Putamen (tissue), 1 donor: ENCODE data around the gene TGM4.

Experiments
- DNase-seq: peaks from one replicate; pipeline ENCODE4 v3.0.0-alpha.2; 2016; ENCODE audit warnings: low spot score

Gene TGM4

DNA sequence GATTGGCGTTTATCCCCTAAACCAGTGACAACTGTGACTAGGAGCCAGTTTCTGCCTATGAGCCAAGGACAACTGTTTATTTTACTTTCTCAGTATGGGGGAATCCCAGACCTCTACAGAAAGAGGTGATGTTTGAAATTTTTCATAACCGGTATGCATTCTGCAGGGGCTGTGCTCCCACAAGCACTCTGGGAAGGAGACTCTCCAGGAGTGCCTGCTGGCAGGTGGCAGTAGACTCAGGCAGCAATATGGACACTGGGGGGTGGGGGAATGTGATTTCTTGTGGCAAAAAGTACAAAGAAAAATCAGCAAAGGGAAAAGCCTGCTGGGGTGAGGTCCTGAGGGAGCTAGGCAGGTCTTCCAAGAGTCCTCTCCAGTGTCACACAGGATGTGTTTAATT, 5.9 kb downstream of the TGM4 start:
- no peak for DNase-seq

GRCh38 chr3:44883213-44883955, 9.0 kb downstream of the TGM4 start:
- no peak for DNase-seq

DNA sequence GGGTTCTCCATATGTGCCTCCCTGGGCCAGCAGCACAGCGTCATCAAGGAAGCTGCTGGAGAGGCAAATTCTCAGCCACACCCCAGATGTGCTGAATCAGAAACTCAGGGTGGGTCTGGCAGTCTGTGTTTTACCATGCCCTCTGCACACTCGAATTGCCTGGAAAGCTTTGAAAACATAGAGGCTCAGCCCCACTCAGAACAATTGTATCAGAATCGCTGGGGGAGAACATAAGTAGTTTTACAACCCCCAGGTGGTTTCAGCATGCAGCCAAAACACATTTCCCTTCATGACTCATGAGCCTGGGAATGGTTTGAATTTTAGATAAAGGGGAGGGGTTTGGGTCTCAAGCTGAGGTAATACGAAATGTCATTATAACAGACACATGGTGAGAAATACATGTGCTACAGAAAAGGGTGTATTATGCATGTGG, 9.6 kb downstream of the TGM4 start:
- no peak for DNase-seq

DNA sequence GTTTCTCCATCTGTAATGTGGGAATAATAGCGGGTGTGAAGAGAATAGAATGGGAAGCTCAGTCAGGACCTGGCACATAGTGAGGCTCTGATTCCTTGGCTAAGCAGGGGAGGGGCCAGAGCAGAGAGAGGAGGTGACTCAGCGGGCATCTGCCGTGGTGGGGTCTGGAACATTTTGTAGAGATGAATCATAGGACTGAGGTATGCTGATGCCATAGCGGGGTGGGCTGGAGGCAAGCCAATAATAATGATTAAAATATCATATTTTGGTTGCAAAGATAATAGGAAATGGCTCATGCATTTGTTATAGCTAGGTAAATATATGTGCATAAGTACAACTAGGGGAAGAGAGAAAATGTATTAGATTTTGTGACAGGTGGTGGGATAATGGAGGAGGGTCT, 11.2 kb downstream of the TGM4 start:
- no peak for DNase-seq

- no peak for DNase-seq
Observed at GRCh38 chr3:44886561-44886960, 12.2 kb downstream of the TGM4 start.

DNA sequence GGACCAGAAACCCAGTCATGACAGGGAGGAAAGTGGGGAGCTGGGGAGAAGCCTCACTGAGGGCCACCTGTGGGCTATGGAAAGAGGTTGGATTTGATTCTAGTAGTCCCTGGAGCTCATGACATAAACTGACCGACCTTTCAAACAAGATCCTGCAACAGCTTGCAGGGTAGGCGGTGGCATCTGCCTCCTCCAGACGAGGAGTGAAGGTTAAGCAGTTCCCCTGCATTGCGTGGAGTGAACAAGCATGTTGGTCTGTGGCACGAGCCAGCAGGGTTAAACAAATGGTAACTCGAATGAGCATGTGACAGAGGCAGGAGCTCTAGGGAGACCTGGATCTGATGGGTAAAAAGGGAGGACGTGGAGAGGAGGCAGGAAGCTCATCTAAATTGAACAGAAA, 12.7 kb downstream of the TGM4 start:
- DNase-seq, result no peak

GRCh38 chr3:44890258-44890657, 15.8 kb downstream of the TGM4 start:
- DNase-seq, result no peak

- DNase-seq, result no peak
Observed at GRCh38 chr3:44890852-44891251, 16.4 kb downstream of the TGM4 start.

DNA sequence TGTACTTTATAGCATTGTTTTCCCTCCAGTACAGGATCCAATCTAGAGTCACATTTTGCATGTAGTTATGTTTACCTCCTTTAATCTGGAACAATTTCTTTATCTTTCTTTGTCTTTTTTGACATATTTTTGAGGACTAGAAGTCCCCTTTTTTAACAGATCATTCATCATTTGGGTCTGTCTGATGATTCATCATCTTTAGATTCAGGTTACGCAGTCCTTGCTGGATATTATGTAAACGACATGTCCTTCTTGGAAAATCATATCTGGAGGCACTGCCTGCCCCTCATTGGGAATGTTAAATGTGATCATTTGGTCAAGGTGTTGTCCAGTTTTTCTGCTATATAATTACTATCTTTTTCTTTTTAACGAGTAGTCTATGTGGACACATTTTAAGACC, 18.3 kb downstream of the TGM4 start:
- no peak for DNase-seq

- no peak for DNase-seq
Observed at GRCh38 chr3:44893097-44893496, 18.7 kb downstream of the TGM4 start.

DNA sequence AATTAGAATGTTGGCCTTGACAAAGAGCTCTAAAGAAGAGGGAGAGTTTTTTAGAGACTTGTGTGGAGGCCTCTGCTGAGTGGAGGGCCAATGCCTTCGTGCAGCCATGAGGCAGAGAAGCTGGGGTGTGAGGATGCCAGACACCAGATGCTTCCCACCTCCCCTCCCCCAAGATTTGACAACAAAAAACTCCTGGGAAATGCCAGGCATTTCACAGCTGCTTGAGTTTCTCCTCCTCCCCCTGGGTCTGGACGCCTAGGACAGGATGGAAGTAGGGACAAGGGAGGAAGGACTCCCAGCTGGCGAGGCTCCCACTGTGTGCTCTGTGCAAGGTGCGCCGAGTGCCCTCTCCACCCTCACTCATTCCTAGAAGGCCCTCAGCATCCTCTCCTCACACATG, 20.1 kb downstream of the TGM4 start:
- DNase-seq, result no peak

DNA sequence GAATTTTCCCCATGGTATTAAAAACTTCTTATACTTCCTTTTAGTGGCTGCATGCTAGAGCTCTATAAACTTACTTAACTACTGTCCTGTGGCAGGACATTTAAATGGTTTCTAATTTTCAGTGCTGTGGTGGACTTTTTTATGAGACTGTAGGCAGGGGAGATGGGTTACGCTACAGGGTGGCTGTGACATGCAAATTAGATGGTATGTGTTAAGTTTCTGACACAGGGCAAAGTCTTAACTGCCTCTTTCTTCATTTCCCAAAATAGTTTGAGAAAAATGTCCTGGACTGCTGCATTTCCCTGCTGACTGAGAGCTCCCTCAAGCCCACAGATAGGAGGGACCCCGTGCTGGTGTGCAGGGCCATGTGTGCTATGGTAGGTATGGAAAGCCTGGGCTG, 22.0 kb downstream of the TGM4 start:
- no peak for DNase-seq

DNA sequence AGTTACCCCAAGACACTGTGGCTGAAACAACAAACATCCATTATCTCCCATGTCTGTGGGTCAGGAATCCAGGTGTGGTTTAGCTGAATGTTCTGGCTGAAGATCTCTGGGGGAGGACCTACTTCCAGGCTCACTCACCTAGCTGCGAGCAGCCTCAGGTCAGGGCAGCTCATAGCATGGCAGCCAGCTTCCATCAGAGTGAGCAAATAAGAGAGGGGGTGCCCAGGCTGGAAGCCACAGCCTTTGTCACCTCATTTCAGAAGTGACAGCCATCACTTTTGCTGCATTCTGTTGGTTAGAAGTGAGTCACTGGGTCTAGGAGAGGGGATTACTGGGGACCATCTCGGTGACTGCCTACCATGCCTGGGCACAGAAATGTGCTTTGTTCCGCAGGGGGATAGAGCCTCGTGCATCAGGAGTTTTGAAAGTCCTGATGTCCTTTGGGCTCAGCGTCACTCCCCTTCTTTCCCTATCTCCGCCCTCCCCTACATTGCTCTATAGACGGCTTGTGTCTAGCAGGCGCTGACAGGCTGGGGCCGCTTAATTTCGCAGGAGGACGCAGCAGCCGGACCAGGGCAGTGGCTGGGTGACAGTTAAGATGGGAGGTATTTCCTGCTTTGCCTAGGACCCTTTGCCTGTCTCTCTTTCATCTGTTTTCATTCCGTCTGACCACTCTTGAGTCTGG, 25.4 kb downstream of the TGM4 start:
- DNase-seq, result no peak

GRCh38 chr3:44902628-44903027, 28.2 kb downstream of the TGM4 start:
- DNase-seq, result no peak

- DNase-seq, result no peak
Observed at GRCh38 chr3:44903314-44903713, 28.9 kb downstream of the TGM4 start.

GRCh38 chr3:44903751-44904150, 29.3 kb downstream of the TGM4 start:
- no peak for DNase-seq

DNA sequence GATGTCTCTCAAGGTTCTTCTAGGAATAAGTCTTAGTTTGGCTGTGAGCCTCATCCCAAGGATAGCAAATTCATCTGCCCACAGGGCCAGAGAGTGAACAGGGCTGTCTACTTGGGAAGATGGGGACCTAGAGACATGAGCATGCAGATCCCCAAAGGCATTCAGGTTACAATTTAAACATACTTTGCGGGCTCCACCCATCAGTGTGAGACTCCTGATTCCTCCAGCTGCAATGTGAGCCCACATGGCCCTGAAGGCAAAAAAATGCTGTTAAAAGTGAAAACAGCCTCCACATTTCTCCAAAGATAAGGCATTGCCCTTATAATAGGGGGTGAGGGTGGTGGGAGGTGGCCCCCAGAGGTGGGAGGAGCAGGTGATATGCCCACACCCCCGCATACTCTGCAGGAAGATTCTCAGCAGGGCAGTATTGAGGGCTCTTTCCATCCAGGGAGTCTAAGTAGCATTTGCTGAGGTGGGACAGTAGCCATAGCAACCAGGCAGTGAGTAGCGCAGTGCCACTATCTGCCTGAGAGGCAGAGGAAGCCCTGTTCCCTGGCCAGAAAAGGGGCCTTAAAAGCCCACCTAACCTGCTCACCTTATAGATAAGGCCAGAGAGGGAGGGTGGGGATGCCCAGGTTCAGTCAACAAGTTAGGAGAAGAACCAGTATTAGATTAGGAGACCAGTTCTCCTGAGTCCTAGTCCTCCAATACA, 31.2 kb downstream of the TGM4 start:
- no peak for DNase-seq

GRCh38 chr3:44906997-44907396, 32.6 kb downstream of the TGM4 start:
- DNase-seq, result no peak

GRCh38 chr3:44907612-44908011, 33.2 kb downstream of the TGM4 start:
- no peak for DNase-seq

DNA sequence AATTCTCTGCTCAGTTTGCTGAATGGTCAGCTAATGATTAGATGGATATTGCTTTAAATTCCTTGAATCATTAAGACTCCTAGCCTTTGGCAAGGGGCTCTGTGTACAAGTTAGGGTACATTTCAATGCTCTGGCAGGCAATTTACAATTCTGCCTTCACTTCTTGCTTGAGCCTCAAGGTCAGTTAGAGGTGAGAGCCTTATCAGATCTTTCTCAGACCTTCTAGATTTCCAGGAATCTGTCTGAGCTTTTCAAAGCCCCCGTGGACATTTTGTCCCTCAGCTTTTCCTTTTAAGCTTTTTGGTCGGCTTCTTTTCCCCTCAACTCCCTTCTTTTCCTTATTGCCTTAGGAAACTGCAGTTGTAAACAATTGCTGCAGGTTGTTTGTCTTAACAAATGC, 34.7 kb downstream of the TGM4 start:
- no peak for DNase-seq

DNA sequence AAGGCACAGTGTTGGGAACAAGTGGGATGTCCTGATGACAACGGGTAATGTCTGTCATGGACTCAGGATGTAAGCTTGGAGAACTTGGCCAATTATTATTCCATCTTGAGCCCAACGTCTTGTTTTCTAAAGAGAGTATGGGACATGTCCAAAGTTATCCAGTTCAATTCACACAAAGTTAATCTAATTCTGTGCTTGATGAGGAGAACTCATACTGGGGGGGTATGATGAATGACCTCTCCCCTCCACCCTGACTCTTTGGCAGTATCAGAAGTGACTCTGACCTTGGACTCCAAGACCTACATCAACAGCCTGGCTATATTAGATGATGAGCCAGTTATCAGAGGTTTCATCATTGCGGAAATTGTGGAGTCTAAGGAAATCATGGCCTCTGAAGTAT, 36.3 kb downstream of the TGM4 start:
- DNase-seq, result no peak

DNA sequence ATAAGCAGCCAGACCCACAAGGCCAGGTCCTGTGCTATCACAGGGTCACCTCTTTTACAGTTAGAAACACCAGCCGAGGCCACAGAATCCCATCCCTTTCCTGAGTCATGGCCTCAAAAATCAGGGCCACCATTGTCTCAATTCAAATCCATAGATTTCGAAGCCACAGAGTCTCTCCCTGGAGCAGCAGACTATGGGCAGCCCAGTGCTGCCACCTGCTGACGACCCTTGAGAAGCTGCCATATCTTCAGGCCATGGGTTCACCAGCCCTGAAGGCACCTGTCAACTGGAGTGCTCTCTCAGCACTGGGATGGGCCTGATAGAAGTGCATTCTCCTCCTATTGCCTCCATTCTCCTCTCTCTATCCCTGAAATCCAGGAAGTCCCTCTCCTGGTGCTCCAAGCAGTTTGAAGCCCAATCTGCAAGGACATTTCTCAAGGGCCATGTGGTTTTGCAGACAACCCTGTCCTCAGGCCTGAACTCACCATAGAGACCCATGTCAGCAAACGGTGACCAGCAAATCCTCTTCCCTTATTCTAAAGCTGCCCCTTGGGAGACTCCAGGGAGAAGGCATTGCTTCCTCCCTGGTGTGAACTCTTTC, 39.6 kb downstream of the TGM4 start:
- peak; percentile 49 for DNase-seq

- DNase-seq, result no peak
Observed at GRCh38 chr3:44914936-44915335, 40.5 kb downstream of the TGM4 start.
